HFF-Myc (cell line): ENCODE results near the gene ST3GAL3.

Experiments used
- DNase-seq: peaks from one replicate; pipeline ENCODE4 v3.0.0-alpha.2; 2011; ENCODE audit warnings: low read depth; ENCODE audit errors: extremely low read depth
- H3K4me3 ChIP-seq: replicated peaks from 2 replicates; pipeline ENCODE4 v1.5.1; 2011; ENCODE audit warnings: low read depth, mild to moderate bottlenecking, control low read depth, low read length
- CTCF ChIP-seq: IDR thresholded peaks from 2 replicates; pipeline ENCODE4 v1.5.1; 2012; ENCODE audit warnings: mild to moderate bottlenecking, low read depth, low read length, control low read depth; ENCODE audit errors: missing control alignments

Gene ST3GAL3

GRCh38 chr1:43729816-43730463 is 22.6 kb downstream of the ST3GAL3 start:
- no peak for DNase-seq
- TF ChIP-seq CTCF: no peak
- no peak overlapping the region for H3K4me3 ChIP-seq

GRCh38 chr1:43731867-43732531 is 24.7 kb downstream of the ST3GAL3 start:
- DNase-seq: no peak
- TF ChIP-seq CTCF: no peak
- no peak overlapping the region for H3K4me3 ChIP-seq

- no peak overlapping the region for H3K4me3 ChIP-seq
These were observed 29.5 kb downstream of the ST3GAL3 start for GRCh38 chr1:43736819-43737218.

GRCh38 chr1:43742026-43742425 is 34.7 kb downstream of the ST3GAL3 start:
- H3K4me3 ChIP-seq: no peak overlapping the region
- no peak for TF ChIP-seq CTCF
- DNase-seq: no peak

More at GRCh38 chr1:43736819-43737218, 29.5 kb downstream of the ST3GAL3 start:
- no peak for DNase-seq
- no peak for TF ChIP-seq CTCF

- TF ChIP-seq CTCF: no peak
- DNase-seq: no peak
- no peak overlapping the region for H3K4me3 ChIP-seq
These were observed 35.9 kb downstream of the ST3GAL3 start for GRCh38 chr1:43743206-43743605.

- TF ChIP-seq CTCF: no peak
- DNase-seq: no peak
These were observed 40.4 kb downstream of the ST3GAL3 start for GRCh38 chr1:43747736-43748135.

GRCh38 chr1:43750083-43750482 is 42.7 kb downstream of the ST3GAL3 start:
- no peak overlapping the region for H3K4me3 ChIP-seq
- no peak for TF ChIP-seq CTCF
- DNase-seq: no peak

More at GRCh38 chr1:43747736-43748135, 40.4 kb downstream of the ST3GAL3 start:
- H3K4me3 ChIP-seq: no peak overlapping the region
